GM18858 (cell line): Measurements from ENCODE around the gene FLYWCH2.
A peak's percentile ranks its signal among the peaks of the same experiment; 100 is the strongest.
"Not testable (repeated sequence)": the region's sequence is repeated elsewhere in the genome, so short reads cannot be mapped to it uniquely, and the experiment has no call there.

ENCODE experiments used
- ATAC-seq: cut with Tn5 transposase; IDR thresholded peaks from one replicate; pipeline ENCODE4 v1.9.1; 2021; ENCODE audit not compliant: unreplicated experiment

The FLYWCH2 gene

DNA sequence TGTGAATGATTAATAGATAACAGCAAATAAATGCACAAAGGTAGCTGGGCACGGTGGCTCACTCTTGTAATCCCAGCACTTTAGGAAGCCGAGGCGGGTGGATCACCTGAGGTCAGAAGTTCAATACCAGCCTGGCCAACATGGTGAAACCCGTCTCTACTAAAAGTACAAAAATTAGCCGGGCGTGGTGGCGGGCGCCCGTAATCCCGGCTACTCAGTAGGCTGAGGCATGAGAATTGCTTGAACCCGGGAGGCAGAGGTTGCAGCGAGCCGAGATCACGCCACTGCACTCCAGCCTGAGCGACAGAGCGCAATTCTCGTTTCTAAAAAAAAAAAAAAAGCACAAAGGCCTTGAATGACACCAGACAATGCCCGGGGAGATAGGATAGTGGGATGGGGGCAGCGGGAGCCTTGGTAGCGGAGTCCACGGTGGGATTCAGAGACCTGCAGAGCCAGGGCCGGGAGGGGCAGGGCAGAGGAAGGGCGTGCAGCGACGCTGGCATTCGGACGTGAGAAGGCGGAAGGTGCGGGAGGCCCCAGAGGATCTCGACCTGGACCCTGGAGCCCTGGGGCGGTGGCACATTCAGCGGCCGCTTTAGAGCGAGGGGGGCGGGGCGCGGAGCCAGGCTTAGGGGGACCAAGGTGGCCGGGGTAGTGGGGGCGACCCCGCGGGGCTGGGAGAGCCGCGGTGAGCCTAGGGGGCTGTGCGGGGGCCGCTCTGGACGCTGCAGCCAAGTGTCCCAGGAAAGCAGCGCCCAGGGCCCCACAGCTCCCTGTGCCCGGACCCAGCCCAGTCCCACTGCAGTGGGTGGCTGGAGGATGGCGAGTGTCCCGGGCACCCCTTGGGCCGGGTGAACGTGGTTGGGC lies 999 bp upstream of the FLYWCH2 start:
- no peak for ATAC-seq

DNA sequence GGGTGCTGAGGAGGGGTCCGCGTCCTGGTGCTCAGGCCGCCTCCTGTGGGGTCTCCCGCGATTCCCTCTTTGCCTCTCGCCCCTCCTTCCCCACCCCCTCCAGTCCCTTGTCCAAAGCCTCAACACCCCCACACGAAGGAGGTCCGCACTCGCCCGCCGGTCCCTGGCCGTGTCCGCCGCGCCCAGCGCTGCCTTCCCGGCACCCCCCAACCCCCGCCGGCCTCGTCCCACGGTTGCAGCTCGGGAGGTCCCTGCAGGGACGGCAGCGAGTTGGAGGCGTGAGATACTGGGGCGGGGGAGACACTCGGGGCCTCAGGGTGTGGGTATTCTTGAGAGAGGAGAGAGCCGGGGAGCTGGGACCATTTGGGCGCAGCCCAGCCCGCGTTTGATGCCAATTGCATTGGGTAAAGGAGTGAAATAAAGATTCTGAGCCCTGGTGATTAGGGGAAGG lies 468 bp downstream of the FLYWCH2 start:
- no peak for ATAC-seq

DNA sequence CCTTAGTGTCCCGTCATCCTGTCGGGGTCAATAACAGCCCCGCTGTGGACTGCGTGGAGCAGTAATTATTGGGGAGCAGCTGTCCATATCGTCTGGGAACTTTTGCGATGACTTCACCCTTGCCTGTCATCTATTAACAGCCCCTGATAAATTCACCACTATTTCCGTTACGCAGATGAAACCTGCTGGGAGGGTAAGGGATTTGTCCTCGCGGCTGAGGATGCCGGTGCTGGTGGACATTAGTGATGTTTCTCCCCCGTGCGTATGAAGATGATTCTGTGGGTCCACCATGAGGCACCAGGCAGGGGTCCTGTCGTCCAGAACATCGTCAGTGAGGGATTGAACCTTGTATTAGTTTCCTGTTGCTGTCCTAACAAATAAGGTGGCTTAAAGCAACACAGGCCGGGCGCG lies 1.0 kb downstream of the FLYWCH2 start:
- ATAC-seq = no peak

DNA sequence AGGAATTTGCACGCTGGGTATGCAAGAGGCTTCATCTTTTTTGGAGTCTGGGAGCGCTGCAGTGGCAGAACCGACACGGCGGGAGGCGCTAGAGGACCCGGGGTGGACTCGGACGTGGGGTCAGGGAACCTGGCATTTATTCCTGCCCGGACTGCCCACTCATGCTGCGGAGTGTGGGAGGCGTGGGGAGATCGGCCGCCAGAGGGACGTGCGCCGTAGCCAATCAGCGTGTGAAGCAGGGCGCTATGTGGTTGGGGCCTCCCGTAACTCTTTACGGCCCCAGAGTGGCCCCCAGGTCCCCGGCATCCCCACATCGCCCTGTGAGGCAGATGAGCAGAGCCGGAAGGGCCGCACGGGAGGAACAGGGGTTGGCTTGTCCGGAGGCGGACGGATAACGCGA lies 11.2 kb downstream of the FLYWCH2 start:
- no peak for ATAC-seq

DNA sequence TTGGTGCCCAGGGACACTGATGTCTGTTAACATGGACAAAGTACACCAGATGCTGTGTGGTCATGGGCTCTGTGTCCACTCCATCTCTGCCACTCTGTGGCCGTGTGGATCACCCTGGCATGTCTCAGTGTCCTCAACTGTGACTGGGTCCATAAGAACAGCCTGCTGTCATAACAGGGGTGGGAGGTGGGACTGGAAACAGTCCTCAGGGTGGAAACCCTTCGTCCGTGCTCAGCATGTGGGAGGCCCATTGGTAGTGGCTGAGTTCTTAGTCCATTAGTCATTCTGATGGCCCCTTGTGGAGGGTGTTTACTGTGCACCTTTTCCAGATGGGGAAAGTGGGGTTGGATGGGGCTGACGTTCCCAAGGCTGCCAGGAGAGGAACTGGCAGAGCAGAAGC lies 12.8 kb downstream of the FLYWCH2 start:
- no peak for ATAC-seq

DNA sequence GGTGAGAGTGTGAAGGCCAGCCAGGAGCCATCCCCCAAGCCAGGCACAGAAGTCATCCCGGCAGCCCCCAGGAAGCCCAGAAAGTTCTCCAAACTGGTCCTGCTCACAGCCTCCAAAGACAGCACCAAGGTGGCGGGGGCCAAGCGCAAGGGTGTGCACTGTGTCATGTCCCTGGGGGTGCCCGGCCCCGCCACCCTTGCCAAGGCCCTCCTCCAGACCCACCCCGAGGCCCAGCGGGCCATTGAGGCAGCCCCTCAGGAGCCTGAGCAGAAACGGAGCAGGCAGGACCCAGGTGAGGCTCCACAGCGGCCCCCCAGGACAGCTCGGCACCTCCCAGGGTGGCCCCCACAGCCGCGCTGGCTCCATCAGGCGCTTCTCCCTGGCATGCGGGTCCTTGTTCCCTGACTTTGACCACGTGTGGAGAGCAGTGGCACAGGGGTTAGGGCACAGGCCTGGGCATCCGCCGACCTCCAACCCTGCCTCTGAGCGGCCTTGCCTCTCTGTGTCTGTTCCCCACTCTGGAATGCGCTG lies 13.5 kb downstream of the FLYWCH2 start:
- ATAC-seq = no peak

DNA sequence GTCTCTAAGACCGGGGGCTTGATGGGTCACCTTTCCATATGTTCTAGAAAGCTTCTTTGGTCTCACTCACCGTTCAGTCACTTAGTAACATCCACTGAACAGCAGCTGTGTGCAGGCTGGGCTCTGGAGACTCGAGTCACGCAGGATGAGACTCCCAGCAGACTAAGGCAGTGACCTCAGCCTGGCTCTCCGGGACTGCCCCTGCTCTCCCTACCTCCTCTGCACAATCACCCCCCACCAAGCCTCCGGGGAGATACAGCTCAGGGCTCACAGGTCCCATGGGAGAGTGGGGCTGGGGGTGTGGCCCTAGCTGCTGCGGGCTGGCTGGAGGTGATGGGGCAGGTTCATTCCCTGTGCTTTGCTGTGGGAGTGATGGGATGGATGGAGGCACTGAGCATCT lies 14.1 kb downstream of the FLYWCH2 start:
- no peak for ATAC-seq

DNA sequence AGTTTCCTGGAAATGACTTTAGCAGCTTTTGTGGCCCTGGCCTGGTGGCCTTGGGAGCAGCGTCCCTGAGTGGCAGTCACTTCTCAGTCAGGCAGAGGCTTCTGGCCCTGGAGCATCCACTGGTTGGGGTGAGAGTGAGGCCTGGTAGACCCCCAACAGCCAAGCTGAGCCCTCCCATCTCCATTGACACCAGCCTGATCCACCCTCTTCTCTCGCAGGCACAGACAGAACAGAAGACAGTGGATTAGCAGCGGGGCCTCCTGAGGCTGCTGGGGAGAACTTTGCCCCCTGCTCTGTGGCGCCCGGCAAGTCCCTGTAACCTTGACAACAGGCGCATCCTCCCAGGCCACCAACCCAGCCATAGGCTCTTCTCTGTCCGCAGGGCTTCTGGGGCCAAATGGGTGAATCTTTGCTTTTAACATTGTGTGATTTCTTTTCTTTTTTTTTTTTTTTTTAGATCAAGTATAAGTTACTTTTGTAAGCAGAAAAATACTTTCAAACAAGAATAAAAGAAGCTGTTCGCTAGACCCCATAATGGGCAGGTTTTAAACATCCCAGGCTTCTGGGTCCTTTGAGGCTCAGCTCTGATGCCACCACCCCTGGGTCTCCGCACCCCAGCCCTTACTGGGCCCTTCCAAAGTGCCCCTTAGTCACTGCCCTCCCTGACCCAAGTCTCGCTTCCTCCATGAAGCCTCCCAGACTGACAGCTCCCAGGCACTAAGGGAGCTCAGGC lies 16.0 kb downstream of the FLYWCH2 start:
- ATAC-seq = no peak

DNA sequence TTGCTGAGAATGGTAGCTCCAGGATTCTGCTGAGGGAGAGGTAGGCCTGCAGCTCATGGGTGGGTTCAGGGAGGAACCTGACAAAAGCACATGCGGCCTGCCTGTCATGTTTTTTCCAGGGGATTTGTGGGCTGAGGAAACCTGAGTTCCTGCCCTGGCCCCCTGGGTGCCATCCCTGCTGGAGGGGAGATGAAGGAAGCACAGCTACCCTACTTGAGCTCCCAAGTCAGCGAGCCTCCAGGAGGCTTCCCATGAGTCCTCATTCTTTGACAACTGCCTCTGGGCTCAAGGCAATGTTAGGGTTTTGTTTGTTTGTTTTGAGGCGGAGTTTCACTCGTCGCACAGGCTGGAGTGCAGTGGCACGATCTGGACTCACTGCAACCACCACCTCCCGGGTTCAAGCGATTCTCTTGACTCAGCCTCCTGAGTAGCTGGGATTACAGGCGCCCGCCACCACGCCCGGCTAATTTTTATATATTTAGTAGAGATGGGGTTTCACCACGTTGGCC lies 16.6 kb downstream of the FLYWCH2 start:
- ATAC-seq = no peak

DNA sequence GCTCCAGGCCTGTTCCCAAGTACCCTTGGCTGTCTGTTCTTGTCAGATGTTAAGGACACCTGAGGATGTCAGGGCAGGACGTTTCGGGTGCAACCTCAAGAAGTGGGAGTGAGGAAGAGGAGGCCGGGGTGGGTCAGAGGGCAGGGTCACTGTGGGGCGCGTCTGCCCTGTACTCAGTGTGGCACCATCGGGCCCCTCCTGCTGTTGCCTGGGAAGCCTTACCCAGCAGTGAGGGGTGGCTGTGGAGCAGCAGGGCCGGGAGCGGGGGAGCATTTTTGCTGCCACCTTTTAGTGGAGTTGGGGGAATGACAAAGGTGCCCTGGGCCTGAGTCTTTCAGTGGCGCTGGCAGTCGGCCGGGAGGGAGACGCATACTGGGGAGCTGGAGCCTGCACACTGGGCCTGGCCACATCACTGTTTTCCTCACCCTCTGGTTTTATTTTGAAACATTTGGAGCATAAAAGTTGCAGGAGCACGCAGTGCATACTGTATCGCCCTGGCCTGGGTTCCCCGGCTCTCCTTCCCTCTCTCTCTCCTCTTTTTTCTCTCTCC lies 17.6 kb downstream of the FLYWCH2 start:
- ATAC-seq = no peak

DNA sequence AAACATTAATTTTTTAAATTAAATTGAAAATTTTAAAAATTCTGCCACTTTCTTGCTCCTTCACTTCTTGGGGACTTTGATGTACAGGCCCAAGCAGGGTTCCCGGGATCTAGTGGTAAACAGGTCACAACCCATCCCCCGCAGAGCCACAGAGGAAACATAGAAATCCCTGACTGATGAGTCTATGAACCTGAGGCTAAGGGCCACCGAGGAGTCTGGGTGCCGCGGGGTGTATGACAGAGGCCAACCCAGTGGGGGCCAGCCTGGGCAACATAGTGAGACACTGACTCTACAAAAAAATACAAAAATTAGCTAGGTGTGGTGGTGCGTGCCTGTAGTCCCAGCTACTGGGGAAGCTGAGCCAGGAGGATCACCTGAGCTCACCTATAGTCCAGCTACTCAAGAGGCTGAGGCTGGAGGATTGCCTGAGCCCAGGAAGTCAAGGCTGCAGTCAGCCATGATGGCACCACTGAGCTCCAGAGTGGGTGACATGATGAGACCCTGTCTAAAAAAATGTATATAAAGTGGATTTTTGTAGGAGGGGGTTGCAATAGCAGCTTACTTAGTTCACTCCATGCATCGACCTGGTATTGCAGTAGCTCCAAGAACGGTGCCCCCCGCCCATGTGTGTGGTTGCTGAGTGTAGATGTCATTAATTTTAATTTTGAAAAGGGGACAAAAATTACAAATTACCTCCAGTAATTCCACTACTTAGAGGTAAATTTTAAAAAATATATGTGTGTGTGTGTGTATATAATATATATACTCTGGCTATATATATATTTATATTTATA lies 19.5 kb downstream of the FLYWCH2 start:
- ATAC-seq = no peak

DNA sequence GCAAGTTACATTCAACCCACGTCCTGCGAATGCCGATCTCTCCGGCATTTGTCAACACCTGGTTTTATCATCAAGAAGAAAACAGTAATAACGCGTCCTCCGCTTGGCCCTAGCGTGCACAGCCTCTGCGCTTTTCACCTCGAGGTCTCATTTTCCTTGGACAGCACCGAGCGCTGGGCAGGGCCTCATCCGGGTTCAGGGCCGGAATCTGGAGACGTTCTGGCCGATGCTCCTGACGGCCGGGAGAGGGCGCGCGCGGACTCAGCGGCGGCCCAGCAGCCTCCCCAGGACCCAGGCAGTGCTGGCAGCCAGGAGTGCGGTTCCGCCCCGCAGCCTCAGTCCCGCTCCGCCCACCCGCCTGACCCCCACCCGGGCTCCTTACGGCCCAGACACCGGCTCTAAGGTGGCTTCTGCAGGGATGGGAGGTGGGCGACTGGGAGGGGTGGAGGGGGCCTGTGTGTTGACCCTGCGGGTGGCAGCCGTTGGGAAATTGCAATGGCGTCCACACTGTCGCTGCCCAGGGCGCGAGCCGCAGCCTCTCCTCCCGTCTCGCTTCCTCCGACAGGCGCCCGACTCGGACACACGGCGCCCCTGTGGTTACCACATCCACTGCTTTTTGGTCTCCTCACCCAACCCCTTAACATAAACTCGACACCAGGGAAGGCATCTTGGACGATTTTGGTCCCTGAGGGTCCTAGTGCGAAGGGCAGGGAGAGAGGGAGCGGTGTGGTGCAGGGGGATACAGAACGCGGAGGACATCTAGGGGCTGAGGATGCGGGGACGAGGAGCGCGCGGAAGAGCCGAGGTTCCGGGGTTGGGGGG lies 21.3 kb downstream of the FLYWCH2 start:
- no peak for ATAC-seq

DNA sequence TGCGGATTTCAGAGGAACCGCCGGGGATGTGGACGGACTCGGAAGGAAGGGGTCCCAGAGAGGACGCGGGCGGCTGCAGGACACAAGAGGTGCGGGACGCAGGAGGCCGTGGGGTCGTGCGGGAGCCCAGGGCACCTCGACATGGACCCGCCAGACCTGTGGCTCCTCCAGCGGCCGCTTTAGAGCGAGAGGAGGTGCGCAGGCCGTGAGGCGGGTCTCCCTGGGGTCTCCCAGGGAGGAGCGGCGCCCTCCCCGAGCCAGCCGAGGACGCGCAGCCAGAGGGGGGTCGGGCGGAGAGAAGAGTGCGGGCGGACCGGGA lies 21.9 kb downstream of the FLYWCH2 start:
- ATAC-seq = no peak

DNA sequence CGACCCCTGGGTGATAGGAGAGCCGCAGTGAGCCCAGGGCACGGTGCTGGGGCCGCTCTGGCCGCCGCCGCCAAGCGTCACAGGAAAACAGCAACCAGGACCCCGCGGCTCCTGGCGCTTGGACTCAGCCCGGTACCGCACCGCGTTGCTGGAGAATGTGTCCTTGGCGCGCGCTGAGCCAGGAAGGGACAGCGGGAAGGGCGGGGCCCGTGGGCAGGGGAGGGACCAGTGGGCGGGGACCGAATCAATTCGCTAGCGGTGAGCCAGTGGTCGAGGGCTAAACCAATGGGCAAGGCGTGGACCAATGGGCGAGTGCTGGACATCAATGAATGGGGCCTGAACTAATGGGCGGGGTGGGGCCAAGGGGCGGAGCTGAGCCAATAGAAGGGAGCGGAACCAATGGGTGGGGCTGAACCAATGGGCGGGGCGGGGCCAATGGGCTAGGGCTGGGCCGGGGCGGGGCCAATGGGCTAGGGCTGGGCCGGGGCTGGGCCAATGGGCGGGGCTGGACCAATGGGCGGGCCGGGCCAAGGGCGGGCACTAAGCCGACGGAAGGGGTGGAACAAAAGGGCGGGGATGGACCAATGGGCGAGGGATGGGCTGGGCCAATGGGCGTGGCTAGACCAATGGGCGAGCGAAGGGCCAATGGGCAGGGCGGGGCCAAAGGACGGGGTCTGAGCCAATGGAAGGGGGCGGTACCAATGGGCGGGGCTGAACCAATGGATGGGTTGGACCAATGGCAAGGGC lies 22.4 kb downstream of the FLYWCH2 start:
- ATAC-seq = peak; percentile 44

DNA sequence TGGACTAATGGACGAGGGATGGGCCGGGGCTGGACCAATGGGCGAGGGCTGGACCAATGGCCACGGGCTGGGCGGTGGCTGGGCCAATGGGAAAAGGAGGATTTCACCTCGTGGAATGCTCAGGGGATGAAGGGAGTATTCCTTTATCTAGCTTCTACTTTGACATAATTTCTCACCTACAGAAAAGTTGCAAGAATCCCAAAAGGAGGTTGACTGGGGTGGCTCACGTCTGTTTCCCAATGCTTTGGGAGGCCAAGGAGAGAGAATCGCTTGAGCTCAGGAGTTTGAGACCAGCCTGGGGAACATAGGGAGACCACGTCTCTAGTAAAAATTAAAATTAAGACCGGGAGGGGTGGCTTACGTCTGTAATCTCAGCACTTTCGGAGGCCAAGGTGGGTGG lies 23.0 kb downstream of the FLYWCH2 start:
- ATAC-seq = no peak

DNA sequence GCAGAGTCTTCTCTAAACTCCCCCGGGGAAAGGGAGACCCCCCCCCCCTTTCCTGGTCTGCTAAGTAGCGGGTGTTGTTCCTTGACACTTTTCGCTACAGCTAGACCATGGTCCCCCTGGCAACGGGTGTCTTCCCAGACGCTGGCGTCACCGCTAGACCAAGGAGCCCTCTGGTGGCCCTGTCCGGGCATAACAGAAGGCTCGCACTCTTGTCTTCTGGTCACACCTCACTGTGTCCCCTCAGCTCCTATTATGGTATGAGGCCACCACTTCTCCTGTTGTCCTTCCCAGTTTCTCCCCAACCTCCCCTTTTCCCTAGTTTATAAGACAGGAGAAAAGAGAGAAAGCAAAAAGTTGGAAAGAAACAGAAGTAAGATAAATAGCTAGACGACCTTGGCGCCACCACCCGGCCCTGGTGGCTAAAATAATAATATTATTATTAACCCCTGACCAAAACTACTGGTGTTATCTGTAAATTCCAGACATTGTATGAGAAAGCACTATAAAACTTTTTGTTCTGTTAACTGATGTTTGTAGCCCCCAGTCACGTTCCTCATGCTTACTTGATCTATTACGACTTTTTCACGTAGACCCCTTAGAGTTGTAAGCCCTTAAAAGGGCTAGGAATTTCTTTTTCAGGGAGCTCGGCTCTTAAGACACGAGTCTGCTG lies 24.2 kb downstream of the FLYWCH2 start:
- ATAC-seq = not testable (repeated sequence)

DNA sequence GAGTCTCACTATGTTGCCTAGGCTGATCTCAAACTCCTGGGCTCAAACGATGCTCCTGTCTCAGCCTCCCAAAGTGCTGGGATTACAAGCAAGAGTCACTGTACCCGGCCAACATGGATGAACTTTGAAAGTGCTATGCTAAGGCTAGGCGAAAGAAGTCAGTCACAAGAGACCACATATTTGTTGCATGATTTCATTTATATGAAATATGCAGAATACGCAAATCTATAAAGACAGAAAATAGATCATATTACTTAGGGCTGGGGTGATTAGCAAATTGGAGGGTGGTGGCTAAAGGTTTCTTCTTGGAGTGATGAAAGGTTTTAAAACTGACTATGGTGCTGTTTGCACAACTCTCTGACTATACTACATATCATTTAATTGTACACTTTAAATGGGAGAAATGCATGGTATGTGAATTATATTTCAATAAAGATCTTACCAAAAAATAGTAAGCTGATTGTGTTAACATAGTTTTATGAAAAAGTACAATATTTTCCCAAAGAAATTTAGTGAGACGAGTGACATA lies 27.5 kb downstream of the FLYWCH2 start:
- no peak for ATAC-seq

DNA sequence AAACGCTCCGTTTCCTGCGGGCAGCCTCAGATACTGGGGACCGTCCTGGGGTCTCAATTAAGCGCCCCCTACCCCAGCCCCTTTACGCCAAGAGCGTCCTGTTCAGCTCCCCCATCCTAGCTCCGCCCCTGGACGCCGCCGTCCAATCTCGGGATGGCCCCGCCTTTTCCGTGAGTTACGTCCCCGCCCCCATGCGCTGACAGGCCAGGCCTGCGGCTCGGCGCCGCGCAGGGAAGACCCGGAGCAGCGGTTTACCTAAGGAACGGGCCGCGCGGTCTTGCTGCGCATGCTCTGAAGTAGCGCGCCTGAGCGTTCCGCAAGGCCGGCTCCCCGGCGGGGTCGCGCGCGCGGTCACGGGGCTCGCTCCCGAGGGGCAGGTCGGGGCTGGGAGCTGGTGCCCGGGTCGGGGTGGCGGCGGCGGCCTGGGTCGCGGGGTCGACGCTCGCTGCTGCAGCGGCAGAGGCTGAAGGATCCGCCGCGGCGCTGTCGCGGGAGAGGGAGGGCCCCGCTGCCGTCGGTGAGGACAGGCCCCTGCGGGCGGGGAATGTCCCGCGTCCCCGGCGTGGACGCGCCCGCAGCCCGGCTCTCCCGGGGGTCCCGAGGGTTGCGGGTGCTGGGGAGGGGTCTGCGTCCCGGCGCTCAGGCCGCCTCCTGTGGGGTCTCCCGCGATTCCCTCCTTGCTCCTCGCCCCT lies 28.8 kb downstream of the FLYWCH2 start, which contains the start of gene FLYWCH1:
Gene FLYWCH1 (plus strand): TSS at position 294 of the 692 bp plus-strand sequence. CDS start 17,755 bp downstream, outside the sequence.
- peak; percentile 66 for ATAC-seq
